Stromal cell of bone marrow (primary cell): Measurements from ENCODE around the gene UBE2G2.

Experiments used
- DNase-seq: peaks from one replicate; pipeline ENCODE4 v3.0.0-alpha.2; 2012; ENCODE audit warnings: low read depth

UBE2G2 gene

GRCh38 chr21:44727321-44727720, 74.3 kb downstream of the UBE2G2 start:
- no peak for DNase-seq

- no peak for DNase-seq
Measured at GRCh38 chr21:44726826-44727225, 74.8 kb downstream of the UBE2G2 start.

DNA sequence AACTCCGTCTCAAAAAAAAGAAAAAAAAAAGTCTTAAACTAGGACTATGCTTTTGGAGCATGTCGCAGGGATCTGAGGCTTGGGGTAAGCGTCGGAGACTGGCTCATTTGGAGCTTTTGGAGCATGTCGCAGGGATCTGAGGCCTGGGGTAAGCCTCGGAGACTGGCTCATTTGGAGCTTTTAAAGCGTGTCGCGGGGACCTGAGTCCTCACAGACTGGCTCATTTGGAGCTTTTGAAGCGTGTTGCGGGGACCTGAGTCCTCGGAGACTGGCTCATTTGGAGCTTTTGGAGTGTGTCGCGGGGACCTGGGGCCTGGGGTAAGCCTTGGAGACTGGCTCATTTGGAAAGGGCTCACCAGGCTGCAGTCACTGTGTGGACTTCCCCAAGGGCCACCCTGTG, 76.7 kb downstream of the UBE2G2 start:
- no peak for DNase-seq

- no peak for DNase-seq
Measured at GRCh38 chr21:44724196-44724595, 77.4 kb downstream of the UBE2G2 start.

DNA sequence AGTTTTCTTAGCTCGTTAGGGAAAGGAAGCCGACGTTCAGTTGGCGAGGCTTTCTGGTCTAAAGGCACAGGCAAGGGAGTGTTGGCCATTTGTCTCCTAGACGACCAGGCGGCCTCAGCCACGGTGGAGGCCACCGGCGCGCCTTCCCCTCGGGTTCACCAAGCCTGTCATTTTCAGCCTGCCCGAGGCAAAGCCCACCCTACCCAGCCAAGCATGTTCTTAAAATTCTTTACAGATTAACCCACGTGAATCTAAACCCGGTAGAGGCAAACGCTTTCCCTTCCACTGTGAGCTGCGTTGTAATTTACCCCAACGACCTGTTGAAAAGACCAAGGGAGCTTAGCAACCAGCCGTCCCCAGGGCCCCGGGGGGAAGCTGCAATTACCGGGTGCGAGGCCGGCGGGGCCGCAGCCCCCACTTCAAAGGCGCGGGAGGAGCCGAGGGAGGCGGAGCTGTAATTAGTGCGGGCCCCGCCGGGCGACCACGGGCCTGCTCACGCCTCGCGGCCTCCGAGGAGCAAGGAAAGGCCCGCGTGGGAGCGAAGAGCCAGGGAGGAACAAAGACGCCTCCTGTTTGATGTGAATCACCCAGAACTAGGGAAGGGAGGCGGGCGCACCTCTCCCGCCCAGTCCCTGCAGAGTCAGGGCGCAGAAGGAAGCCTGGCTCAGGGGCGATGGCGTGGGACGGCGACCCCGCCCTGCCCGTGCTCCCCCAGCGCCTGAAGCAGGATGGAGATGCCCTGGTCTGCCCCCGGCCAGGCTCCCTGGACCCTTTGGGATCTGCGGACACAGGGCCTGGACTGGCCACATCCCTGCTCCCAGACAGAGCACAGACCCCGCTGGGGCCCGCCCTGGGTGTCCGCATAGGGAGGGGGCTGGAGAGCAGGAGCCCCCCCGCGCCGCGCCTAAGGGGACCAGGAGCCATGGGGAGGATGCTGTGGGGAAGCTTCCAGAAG, 78.2 kb downstream of the UBE2G2 start:
- DNase-seq = no peak

GRCh38 chr21:44722731-44723130, 78.9 kb downstream of the UBE2G2 start:
- DNase-seq = no peak

DNA sequence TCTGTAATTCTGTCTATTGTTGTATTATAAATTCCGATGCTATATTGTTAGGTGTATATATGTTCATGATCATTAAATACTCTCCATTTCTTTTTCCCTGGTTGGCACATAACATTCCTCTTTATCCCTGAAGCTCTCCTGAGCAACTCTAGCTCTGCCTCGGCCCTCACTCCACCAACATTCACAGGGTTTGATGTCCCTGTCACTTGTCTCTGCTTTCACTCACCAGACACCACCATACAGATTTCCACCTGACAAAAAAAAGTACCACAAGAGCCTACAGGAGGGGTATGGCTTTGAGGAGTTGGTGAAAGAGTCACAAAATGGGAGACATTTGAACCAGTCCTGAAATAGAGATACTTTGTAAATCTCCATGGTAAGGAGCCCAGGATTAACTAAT, 81.5 kb downstream of the UBE2G2 start:
- no peak for DNase-seq
